ENCODE results near the gene ARMH1.
A peak's percentile ranks its signal among the peaks of the same experiment; 100 is the strongest.

Gene ARMH1

GRCh38 chr1:44670751-44671640 is 3.5 kb upstream of the ARMH1 start:
- no peak for DNase-seq (ENCODE audit: low spot score)

DNA sequence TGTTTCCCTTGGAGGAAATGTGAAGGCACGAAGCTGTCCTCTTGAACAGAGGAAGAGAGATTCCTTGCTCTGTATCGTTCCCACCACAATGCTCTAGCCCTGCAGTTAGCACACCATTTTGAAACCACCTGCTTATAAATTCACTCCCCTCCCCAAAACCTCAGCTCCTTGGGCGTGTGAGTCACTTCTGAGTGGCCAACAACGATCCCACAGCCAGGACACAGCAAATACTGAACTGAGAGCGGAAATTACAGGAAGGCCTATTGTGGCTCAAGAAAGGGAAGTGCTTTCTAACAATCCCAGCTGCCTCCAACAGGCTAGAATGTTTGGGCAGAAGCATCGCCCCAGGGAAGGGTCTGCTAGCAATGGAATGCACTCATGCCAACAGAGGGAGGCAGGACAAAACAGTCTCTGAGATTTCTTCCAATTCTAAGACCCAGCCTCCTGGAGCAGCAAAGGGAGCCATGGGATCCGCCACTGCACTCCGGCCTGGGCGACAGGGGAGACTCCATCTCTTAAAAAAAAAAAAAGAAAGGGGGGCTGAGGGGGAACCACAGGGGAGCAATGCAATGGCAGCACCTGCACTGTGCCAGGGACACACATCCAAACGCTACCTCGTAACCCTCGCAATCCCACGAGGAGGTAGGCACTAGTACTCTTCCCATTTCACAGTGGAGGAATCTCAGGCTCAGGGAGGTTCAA is 2.1 kb upstream of the ARMH1 start:
- no peak for DNase-seq (ENCODE audit: low spot score)

DNA sequence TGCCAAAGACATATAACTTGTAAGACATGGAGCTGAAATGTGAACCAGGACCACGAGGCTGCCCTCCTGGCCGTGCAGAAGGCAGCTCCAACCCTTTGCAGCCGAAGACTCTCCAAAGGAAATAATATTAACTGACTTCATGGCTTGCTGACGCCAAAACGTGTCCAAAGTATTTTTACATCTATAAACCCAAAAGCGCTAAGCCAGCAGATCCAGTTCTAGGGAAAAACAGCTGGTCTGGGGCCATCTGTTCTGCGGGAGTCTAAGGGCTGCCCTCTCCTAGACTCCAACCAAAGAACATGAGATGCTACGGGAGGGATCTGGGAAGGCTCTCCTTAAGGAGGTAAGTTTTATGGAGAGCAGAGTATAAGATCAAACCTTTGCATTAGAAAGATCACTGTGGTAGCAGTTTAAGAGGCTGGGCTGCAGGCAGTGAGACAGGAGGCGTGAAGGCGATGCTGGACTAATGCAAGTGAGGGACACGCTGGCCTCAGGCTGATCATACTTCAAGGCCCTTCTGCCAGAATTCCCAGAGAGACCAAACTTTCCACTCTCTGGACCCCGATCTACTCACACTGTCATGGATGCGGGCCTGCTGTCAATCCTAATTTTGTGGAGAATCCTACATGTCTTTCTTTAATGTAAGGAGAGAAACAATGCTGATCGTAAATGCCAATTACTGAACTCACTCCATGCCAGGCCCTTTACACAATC is 1.4 kb upstream of the ARMH1 start:
- no peak for DNase-seq (ENCODE audit: low spot score)

DNA sequence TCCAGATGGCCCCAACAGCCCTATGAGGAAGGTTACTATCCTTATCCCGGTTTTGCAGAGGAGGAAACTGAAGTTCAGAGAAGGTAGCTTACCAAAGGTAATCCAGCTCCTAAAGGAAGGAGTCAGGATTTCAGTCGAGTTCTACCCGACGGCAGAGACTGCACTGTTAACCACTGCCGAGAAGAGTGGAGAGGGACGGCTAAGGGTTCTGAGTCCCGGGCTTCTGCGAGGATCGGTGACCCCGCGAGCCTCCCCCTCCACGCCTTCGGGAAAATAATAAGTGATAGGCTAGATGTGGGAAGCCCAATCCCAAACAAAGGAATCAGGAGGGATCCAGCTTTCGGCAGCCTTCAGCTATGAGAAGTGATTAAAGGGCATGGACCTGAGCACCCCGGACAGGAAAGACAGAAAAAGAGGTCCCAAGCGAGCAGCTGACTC is 820 bp upstream of the ARMH1 start:
- DNase-seq (ENCODE audit: low spot score), result peak; percentile 15

GRCh38 chr1:44675186-44675585 is 672 bp downstream of the ARMH1 start:
- no peak for DNase-seq (ENCODE audit: low spot score)

DNA sequence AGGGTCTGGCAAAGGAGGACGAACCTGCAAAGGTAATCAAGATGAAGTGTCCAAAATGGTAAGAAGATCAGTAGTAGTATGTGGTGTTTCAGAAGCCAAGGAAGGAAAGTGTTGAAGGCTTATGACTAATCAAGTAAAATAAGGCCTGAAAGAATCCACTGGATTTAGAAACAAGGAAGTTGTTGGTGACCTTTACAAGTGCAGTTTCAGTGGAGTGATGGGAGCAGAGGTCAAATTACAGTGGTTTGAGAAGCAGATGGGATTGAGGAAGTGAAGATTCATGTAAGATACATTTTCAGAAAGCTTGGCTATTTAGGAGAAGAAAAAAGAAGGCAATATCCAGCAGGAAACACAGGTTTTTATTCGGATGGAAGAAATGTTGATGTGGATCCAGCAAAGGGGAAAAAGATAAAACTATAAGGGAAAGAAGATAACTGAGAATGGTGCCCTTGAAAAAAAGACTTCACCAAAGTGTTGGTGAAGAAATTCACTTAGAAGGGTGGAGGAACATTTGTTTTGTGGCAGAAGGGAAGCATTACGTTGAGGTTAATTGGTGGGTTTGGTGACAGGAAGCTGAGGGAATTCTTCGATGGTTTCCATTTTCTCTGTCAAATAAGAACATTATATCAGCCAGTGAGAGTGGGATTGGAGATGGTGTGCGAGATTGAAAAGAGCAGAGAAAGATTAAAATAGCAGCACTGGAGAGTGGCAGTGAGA is 2.1 kb downstream of the ARMH1 start:
- no peak for DNase-seq (ENCODE audit: low spot score)

DNA sequence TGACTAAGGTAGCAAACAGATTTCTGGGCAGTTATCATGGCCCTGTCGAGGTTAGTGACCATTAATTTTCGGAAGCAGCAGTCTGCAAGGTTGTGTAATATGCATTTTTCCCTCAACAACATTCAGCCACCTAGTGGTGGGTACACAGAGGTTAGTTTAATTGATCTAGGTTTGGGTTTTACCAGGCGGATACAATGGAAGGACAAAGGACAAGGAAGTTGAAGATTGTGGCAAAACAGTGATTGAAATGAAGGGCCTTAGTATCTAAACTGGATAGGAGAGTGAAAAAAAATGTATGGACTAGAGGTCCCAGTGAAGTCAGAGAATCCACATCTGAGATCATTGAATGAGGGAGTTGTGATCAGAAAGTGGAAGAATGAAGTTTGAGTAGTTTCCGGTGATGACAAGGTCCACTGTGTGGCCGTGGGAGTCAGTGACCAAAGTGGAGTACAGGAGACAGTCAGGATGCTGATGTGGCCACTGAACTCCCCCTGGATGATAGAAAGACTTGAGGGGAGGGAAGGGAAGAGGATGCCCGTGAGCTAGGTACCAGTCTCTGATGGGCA is 2.8 kb downstream of the ARMH1 start:
- peak; percentile 57 for DNase-seq (ENCODE audit: low spot score)

DNA sequence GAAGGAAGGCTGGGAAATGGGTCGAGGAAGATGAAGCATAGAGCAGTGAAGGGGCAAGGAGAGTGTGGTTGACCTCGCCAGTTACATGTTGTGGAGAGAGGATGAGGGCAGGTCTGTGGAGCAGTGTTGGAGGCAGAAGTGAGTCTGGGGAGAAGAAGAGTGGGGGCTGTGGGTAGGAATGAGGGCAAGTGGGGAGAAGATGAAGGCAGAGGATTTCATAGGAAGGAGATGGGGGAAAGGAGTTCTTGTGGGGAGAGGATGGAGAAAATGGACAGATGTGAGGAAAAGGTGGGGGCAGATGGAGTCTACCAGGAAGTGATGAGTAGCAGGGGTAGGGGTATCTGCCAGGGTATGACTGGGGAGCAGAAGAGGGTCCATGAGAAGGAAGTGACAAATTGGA is 3.6 kb downstream of the ARMH1 start:
- DNase-seq (ENCODE audit: low spot score), result no peak

- no peak for DNase-seq (ENCODE audit: low spot score)
Observed at GRCh38 chr1:44678626-44679025, 4.1 kb downstream of the ARMH1 start.

GRCh38 chr1:44679468-44679867 is 5.0 kb downstream of the ARMH1 start:
- DNase-seq (ENCODE audit: low spot score), result no peak

- DNase-seq (ENCODE audit: low spot score), result no peak
Observed at GRCh38 chr1:44681905-44682882, 7.7 kb downstream of the ARMH1 start.

- no peak for DNase-seq (ENCODE audit: low spot score)
Observed at GRCh38 chr1:44682883-44683265, 8.4 kb downstream of the ARMH1 start.

DNA sequence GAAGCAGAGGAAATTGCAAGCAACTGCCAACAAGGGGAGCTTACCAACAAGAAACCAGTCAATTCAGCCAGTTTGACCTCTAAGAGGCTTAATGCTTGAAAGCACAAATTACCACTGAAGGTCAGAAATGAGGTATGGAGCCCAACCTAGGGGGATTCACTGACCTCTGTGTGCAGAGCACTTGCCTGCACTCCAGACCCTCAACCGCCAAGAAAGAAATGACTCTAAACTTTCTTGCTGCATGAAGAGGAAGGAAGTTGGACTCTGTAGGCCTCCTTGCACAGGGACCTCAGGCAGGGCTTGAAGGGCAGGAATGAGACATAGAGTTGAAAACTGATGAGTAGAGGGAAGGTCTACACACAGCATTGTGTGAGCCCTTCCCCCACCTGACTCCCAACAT is 10.0 kb downstream of the ARMH1 start:
- no peak for DNase-seq (ENCODE audit: low spot score)

- no peak for DNase-seq (ENCODE audit: low spot score)
Observed at GRCh38 chr1:44685218-44685617, 10.7 kb downstream of the ARMH1 start.

GRCh38 chr1:44685881-44686280 is 11.4 kb downstream of the ARMH1 start:
- no peak for DNase-seq (ENCODE audit: low spot score)

GRCh38 chr1:44688760-44689446 is 14.4 kb downstream of the ARMH1 start:
- DNase-seq (ENCODE audit: low spot score), result no peak

- no peak for DNase-seq (ENCODE audit: low spot score)
Observed at GRCh38 chr1:44689447-44689765, 14.9 kb downstream of the ARMH1 start.

DNA sequence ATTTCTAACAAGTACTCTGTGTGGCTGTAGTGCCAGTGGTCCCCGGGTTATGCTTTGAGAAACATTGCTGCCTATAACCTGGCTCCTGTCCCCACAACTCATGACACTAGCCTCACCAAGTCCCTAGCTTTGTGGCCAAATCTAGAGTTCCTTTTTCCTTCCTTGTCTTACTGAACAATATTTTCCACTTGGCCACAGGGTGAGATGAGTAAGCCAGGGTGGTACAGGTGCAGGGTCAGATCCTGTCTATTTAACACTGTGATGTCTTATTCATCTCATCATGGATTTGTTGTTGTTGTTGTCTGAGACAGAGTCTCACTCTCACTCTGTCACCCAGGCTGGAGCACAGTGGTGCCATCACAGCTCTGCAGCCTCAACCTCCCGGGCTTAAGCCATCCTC is 18.6 kb downstream of the ARMH1 start:
- no peak for DNase-seq (ENCODE audit: low spot score)

DNA sequence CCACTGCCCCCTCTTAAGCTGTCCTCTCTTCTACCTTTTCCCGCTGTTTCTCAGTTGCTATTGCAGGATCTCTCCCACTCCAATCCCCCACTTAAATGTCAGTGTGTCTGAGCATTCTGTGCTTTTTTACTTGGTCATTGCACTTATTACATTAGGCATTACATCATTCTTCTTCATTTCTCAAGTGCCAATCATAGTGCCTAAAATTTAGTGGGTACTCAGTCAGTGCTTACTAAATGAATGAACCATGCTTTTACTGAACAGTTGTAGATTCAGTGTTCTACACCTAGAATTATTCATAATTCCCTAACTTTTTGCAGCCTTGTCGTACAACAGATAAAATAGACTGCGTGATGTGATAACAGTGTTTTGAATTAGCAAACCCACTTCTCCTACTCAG is 19.4 kb downstream of the ARMH1 start:
- no peak for DNase-seq (ENCODE audit: low spot score)

DNA sequence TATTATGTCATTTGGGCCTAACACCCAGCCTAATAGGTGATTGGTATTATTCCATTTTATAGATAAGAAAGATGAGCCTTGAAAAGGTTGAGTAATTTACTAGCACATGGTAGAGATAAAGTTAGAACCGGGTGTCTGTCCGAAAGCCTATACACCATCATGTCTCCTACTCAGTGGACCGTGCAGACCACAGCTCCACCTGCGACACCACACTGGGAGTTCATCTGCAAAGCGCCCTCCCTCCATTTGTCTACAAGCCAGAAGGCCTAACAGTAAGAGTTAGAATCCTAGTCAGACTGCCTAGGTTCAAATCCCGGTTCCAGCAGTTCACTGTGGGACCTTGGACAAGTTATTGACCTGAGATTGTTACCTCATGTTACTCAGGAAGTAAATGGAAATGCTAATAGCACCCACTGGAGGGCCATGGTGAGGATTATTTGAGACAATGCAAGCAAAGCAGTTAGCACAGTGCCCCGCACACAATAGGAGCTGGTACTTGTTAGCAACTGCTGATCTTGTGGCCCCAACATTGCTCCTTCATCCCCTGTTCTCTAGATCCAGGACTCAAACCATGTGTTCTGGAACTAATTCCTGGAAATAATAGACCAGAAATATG is 20.5 kb downstream of the ARMH1 start:
- no peak for DNase-seq (ENCODE audit: low spot score)

Measured in AG08395 (cell line).